Liver (tissue), 9 donors: Measurements from ENCODE around the gene DHX30. TPM values are rescaled to one million over a fixed set of nuclear protein-coding genes. Genes with fewer than 3 reads are reported as not detected.

Experiments used
- DNase-seq: peaks from one replicate; pipeline ENCODE4 v3.0.0-alpha.2; 2017; ENCODE audit warnings: low spot score
- H3K27ac ChIP-seq, 2 donors: one replicate each; pipeline ENCODE4 v1.7.0; 2013; ENCODE audit warnings: inconsistent platforms in 2 of 2, low read length in 2 of 2, control low read depth in 1 of 2, low read depth in 1 of 2, mild to moderate bottlenecking in 1 of 2
- H3K27me3 ChIP-seq, 4 donors: one replicate each; pipeline versions ENCODE4 v1.6.1 to v1.7.0; 2013; ENCODE audit warnings: low read length in 3 of 4, inconsistent platforms in 1 of 4, mild to moderate bottlenecking in 1 of 4, moderate library complexity in 1 of 4; ENCODE audit not compliant: control insufficient read depth in 4 of 4, insufficient read depth in 4 of 4
- H3K36me3 ChIP-seq, 4 donors: one replicate each; pipeline versions ENCODE4 v1.6.1 to v1.7.0; 2013; ENCODE audit warnings: low read length in 3 of 4, mild to moderate bottlenecking in 3 of 4, low read depth in 1 of 4, moderate library complexity in 1 of 4; ENCODE audit not compliant: control insufficient read depth in 4 of 4, insufficient read depth in 3 of 4
- H3K4me1 ChIP-seq, 4 donors: one replicate each; pipeline versions ENCODE4 v1.6.1 to v1.7.0; 2013; ENCODE audit warnings: low read length in 3 of 4, mild to moderate bottlenecking in 3 of 4, moderate library complexity in 1 of 4; ENCODE audit not compliant: control insufficient read depth in 4 of 4, insufficient read depth in 4 of 4
- H3K4me3 ChIP-seq, 3 donors: one replicate each; pipeline versions ENCODE4 v1.6.1 to v1.7.0; 2013; ENCODE audit warnings: low read length in 3 of 3, control low read depth in 1 of 3, low read depth in 1 of 3, mild to moderate bottlenecking in 1 of 3
- H3K9ac ChIP-seq, 2 donors: one replicate each; pipeline ENCODE4 v1.7.0; 2013; ENCODE audit warnings: low read length in 2 of 2, mild to moderate bottlenecking in 2 of 2, moderate library complexity in 2 of 2, control low read depth in 1 of 2, low read depth in 1 of 2
- H3K9me3 ChIP-seq, 4 donors: one replicate each; pipeline versions ENCODE4 v1.6.1 to v1.7.0; 2013; ENCODE audit warnings: low read length in 3 of 4; ENCODE audit not compliant: control insufficient read depth in 4 of 4
- ATF3 ChIP-seq: IDR thresholded peaks from 2 replicates; pipeline ENCODE4 v1.6.1; 2016; ENCODE audit warnings: antibody characterized with exemption
- CTCF ChIP-seq: fragments of 150-350 bp; IDR thresholded peaks from 2 replicates; pipeline ENCODE4 v1.5.1; 2017; ENCODE audit warnings: improper control_type of control experiment, low read depth, low read length; ENCODE audit not compliant: missing input control
- FOXA1 ChIP-seq: IDR thresholded peaks from 2 replicates; pipeline ENCODE4 v1.6.1; 2016; ENCODE audit warnings: antibody characterized with exemption
- FOXA2 ChIP-seq: IDR thresholded peaks from 2 replicates; pipeline ENCODE4 v1.6.1; 2016; ENCODE audit warnings: antibody characterized with exemption
- GABPA ChIP-seq, 2 donors: IDR thresholded peaks in 1 of 2; conservative IDR thresholded peaks in 1 of 2; 2 replicates each; pipeline ENCODE4 v1.6.1; 2016; ENCODE audit warnings: antibody characterized with exemption in 2 of 2, mild to moderate bottlenecking in 1 of 2, moderate library complexity in 1 of 2
- HNF4A ChIP-seq, 2 donors: conservative IDR thresholded peaks; 2 replicates each; pipeline ENCODE4 v1.6.1; 2016; ENCODE audit warnings: antibody characterized with exemption in 2 of 2, mild to moderate bottlenecking in 2 of 2
- HNF4G ChIP-seq: IDR thresholded peaks from 2 replicates; pipeline ENCODE4 v1.6.1; 2016; ENCODE audit warnings: antibody characterized with exemption
- JUND ChIP-seq, 2 donors: IDR thresholded peaks; 2 replicates each; pipeline ENCODE4 v1.6.1; 2016; ENCODE audit warnings: antibody characterized with exemption in 2 of 2
- MAX ChIP-seq: IDR thresholded peaks from 2 replicates; pipeline ENCODE4 v1.6.1; 2016; ENCODE audit warnings: antibody characterized with exemption
- NR2F2 ChIP-seq: IDR thresholded peaks from 2 replicates; pipeline ENCODE4 v1.6.1; 2016; ENCODE audit warnings: antibody characterized with exemption
- RAD21 ChIP-seq, 2 donors: IDR thresholded peaks; 2 replicates each; pipeline ENCODE4 v1.6.1; 2016; ENCODE audit warnings: antibody characterized with exemption in 2 of 2, mild to moderate bottlenecking in 2 of 2
- REST ChIP-seq: IDR thresholded peaks from 2 replicates; pipeline ENCODE4 v1.6.1; 2016; ENCODE audit warnings: antibody characterized with exemption, mild to moderate bottlenecking
- RXRA ChIP-seq, 2 donors: IDR thresholded peaks; 2 replicates each; pipeline ENCODE4 v1.6.1; 2017 to 2018; ENCODE audit warnings: antibody characterized with exemption in 2 of 2, mild to moderate bottlenecking in 1 of 2
- SP1 ChIP-seq: IDR thresholded peaks from 2 replicates; pipeline ENCODE4 v1.6.1; 2018; ENCODE audit warnings: antibody characterized with exemption, mild to moderate bottlenecking
- TAF1 ChIP-seq: conservative IDR thresholded peaks from 2 replicates; pipeline ENCODE4 v1.6.1; 2016; ENCODE audit warnings: antibody characterized with exemption, mild to moderate bottlenecking
- YY1 ChIP-seq: IDR thresholded peaks from 2 replicates; pipeline ENCODE4 v1.6.1; 2016; ENCODE audit warnings: antibody characterized with exemption, mild to moderate bottlenecking
- ZBTB33 ChIP-seq: IDR thresholded peaks from 2 replicates; pipeline ENCODE4 v1.6.1; 2016; ENCODE audit warnings: antibody characterized with exemption
- WGBS: extraction: QIAGEN DNeasy Blood & Tissue Kit; methylation state at CpG from one replicate; pipeline ENCODE4 v1.1.7; 2013; 5-methylcytosine and 5-hydroxymethylcytosine counted together
- polyA plus RNA-seq, 2 donors: library from polyadenylated mRNA; stranded (reverse) in 1 of 2; unstranded in 1 of 2; fragments of 200-250 nt in 1 of 2; fragments of >200 nt in 1 of 2; fragmentation: Nextera tagmentation in 1 of 2; extraction: Ambion mirVana in 1 of 2; gene quantifications; one replicate each; pipeline versions ENCODE4 v1.2.1 to v1.2.3, GENCODE V29; 2013 to 2015
- total RNA-seq, 2 donors: library from RNA; depleted of rRNA; stranded (reverse); fragments of >200 nt; gene quantifications; one replicate each; pipeline ENCODE4 v1.2.3, GENCODE V29; 2014
- donor health status: healthy.
- donor health status: healthy.
- donor health status: healthy.
- donor health status: healthy.
- donor health status: healthy.

DHX30 gene
- total and polyA plus RNA-seq, 4 donors, result 18.3 to 39.9 (median 26.3) TPM

GRCh38 chr3:47792699-47793098, 10.2 kb upstream of the DHX30 start:
- Histone ChIP-seq H3K27ac (no peak overlapping the region), H3K4me1 (peaks cover 0 to 2% (median 0%) of the 10 kb centered on the region in 4 donors), H3K36me3 (no peaks in the 10 kb centered on the region), H3K4me3 (no peak overlapping the region), H3K27me3 (no peaks in the 10 kb centered on the region), H3K9me3 (no peaks in the 10 kb centered on the region), H3K9ac (no peak overlapping the region)
- DNase-seq, result no peak
- no peak for TF ChIP-seq RAD21 (IDR thresholded peaks at IDR 0.05)
- TF ChIP-seq GABPA (IDR thresholded peaks at IDR 0.05 in 1 of 2, conservative IDR thresholded peaks at IDR 0.05 in 1 of 2), result no peak
- no peak for TF ChIP-seq TAF1
- no peak for TF ChIP-seq HNF4G
- TF ChIP-seq CTCF, result no peak
- no peak for TF ChIP-seq NR2F2
- TF ChIP-seq JUND (IDR thresholded peaks at IDR 0.05), result no peak
- TF ChIP-seq ATF3, result no peak
- no peak for TF ChIP-seq FOXA2
- TF ChIP-seq FOXA1, result no peak
- no peak for TF ChIP-seq MAX
- WGBS, result 97% methylated on average over 2 of the region's 2 CpGs

GRCh38 chr3:47794544-47794943, 8.4 kb upstream of the DHX30 start:
- Histone ChIP-seq H3K4me3 (no peak overlapping the region), H3K9me3 (no peaks in the 10 kb centered on the region), H3K36me3 (no peaks in the 10 kb centered on the region), H3K27me3 (no peaks in the 10 kb centered on the region), H3K4me1 (no peaks in the 10 kb centered on the region), H3K9ac (no peak overlapping the region), H3K27ac (no peak overlapping the region)
- TF ChIP-seq JUND (IDR thresholded peaks at IDR 0.05), result no peak
- TF ChIP-seq SP1, result no peak
- TF ChIP-seq ZBTB33, result no peak
- TF ChIP-seq ATF3, result no peak
- no peak for TF ChIP-seq REST
- no peak for TF ChIP-seq MAX
- TF ChIP-seq TAF1, result no peak
- no peak for TF ChIP-seq CTCF
- no peak for TF ChIP-seq HNF4G
- TF ChIP-seq FOXA2, result no peak
- no peak for TF ChIP-seq HNF4A (conservative IDR thresholded peaks at IDR 0.05)
- no peak for TF ChIP-seq GABPA (IDR thresholded peaks at IDR 0.05 in 1 of 2, conservative IDR thresholded peaks at IDR 0.05 in 1 of 2)
- TF ChIP-seq FOXA1, result no peak
- TF ChIP-seq RAD21 (IDR thresholded peaks at IDR 0.05), result no peak
- TF ChIP-seq YY1, result no peak
- no peak for TF ChIP-seq RXRA (IDR thresholded peaks at IDR 0.05)
- no peak for DNase-seq
- 80% methylated on average over 4 of the region's 4 CpGs for WGBS
